Measurements from ENCODE around the gene VILL. TPM values are rescaled to one million over a fixed set of nuclear protein-coding genes. Genes with fewer than 3 reads are reported as not detected.

The VILL gene
- total and polyA plus RNA-seq, 2 donors (not counting 3 experiments of a cell fraction or from before 2014, with no cell fraction given), result 9.0 to 10.0 TPM

GRCh38 chr3:38031022-38031994 is 40.7 kb downstream of the VILL start:
- peak; percentile 37 for FAIRE-seq

More at GRCh38 chr3:38031022-38031994, 40.7 kb downstream of the VILL start:
- dilution Hi-C loops (cut with MboI; ENCODE audit: extremely low pct_ligation_motif_present, low sequenced_read_pairs) (no loop called here), intact Hi-C loops (cut with micrococcal nuclease) (no loop called here)
- no peak overlapping the region for H3K4me3 ChIP-seq (replicated peaks in 1 of 3; ENCODE audit: insufficient read depth in 1 of 3, low read depth in 1 of 3, low read length in 3 of 3)
- H3K79me2 ChIP-seq (ENCODE audit: control insufficient read depth, insufficient read depth, low read length), result no peaks in the 10 kb centered on the region
- H3K9me3 ChIP-seq (replicated peaks; ENCODE audit: control insufficient read depth, insufficient read depth, low read length), result no peaks in the 10 kb centered on the region
- no peak for DNase-seq (ENCODE audit: low read depth, low spot score)
- H3K27ac ChIP-seq (ENCODE audit: insufficient read depth, low read depth, low read length), result no peak overlapping the region
- H3K4me2 ChIP-seq (ENCODE audit: insufficient read depth, low read length), result no peak overlapping the region
- peaks cover 4% of the 10 kb centered on the region for H3K4me1 ChIP-seq (ENCODE audit: control insufficient read depth, extremely low read depth, insufficient read depth, low read length)
- H3K36me3 ChIP-seq (ENCODE audit: control insufficient read depth in 2 of 2, extremely low read depth in 1 of 2, insufficient read depth in 2 of 2, low read length in 2 of 2), result no peaks in the 10 kb centered on the region
- no peaks in the 10 kb centered on the region for H4K20me1 ChIP-seq (replicated peaks; ENCODE audit: control insufficient read depth, extremely low read depth, insufficient read depth, low read length)
- no peaks in the 10 kb centered on the region for H3K9me1 ChIP-seq (replicated peaks; ENCODE audit: control insufficient read depth, extremely low read depth, insufficient read depth, low read length)
- H3K27me3 ChIP-seq (ENCODE audit: control insufficient read depth in 2 of 2, insufficient read depth in 2 of 2, low read length in 2 of 2), result no peaks in the 10 kb centered on the region
- H3K9ac ChIP-seq (replicated peaks; ENCODE audit: extremely low read depth, insufficient read depth, low read length), result no peak overlapping the region
- ChIA-PET POLR2A (no interaction called here), CTCF (interaction anchor here (1.0 to 1.5 kb wide), 3 partner anchors 28 to 34 kb away, joined by 3 read pairs; no protein-coding TSS in a partner anchor)
- no TSS peak for BruUV-seq (replicated peaks)
- H2AFZ ChIP-seq (ENCODE audit: low read depth, low read length), result peak overlapping the region; percentile 28
- TF ChIP-seq POLR2AphosphoS5 (IDR thresholded peaks at IDR 0.05; ENCODE audit: insufficient read depth, low read depth, low read length), result no peak
- no peak for TF ChIP-seq JUN (IDR thresholded peaks at IDR 0.05; ENCODE audit: borderline replicate concordance, insufficient read depth, insufficient read length, low read depth)
- no peak for TF ChIP-seq GATA2 (IDR thresholded peaks at IDR 0.05; ENCODE audit: insufficient read depth, insufficient read length, low read depth, low read length)
- TF ChIP-seq CTCF (IDR thresholded peaks at IDR 0.05; ENCODE audit: extremely low read depth in 1 of 2, insufficient read depth in 1 of 2, low read depth in 1 of 2, low read length in 2 of 2), result no peak
- no peak for TF ChIP-seq FOS (IDR thresholded peaks at IDR 0.05; ENCODE audit: borderline replicate concordance, insufficient read depth, low read length)
- no peak for TF ChIP-seq MYC (IDR thresholded peaks at IDR 0.05; ENCODE audit: low read depth, low read length)
- no peak for TF ChIP-seq EZH2 (IDR thresholded peaks at IDR 0.05; ENCODE audit: borderline replicate concordance, low read depth, low read length, severe bottlenecking)
- no peak for TF ChIP-seq MAX (IDR thresholded peaks at IDR 0.05; ENCODE audit: insufficient read depth, insufficient read length)
- TF ChIP-seq POLR2A (IDR thresholded peaks at IDR 0.05; ENCODE audit: low read depth, low read length), result no peak
